Cardiac muscle cell (in vitro differentiated cells and primary cell): ENCODE measurements around the gene C2. TPM values are rescaled to one million over a fixed set of nuclear protein-coding genes. Genes with fewer than 3 reads are reported as not detected.

Experiments
- DNase-seq, 2 donors: peaks; one replicate each; pipeline versions ENCODE4 v3.0.0 to v3.0.0-alpha.2; 2010 to 2017; ENCODE audit warnings: low read depth in 1 of 2, low spot score in 1 of 2
- H3K27ac ChIP-seq: fragments of 200-600 bp; sonication (generic); 2 replicates; pipeline ENCODE4 v1.5.1; 2016
- H3K27me3 ChIP-seq: fragments of 200-600 bp; sonication (generic); 2 replicates; pipeline ENCODE4 v1.6.0; 2016; ENCODE audit warnings: control low read depth
- H3K36me3 ChIP-seq: fragments of 200-600 bp; sonication (generic); 2 replicates; pipeline ENCODE4 v1.5.1; 2016; ENCODE audit warnings: control low read depth
- H3K4me1 ChIP-seq: fragments of 200-600 bp; sonication (generic); 2 replicates; pipeline ENCODE4 v1.8.1; 2017; ENCODE audit warnings: low read depth, mild to moderate bottlenecking, mixed run types
- H3K4me3 ChIP-seq: fragments of 200-600 bp; sonication (generic); 2 replicates; pipeline ENCODE4 v1.5.1; 2016; ENCODE audit warnings: mild to moderate bottlenecking
- H3K9me3 ChIP-seq: fragments of 200-600 bp; sonication (generic); 2 replicates; pipeline ENCODE4 v1.5.1; 2017; ENCODE audit warnings: low read depth, mild to moderate bottlenecking, control low read depth
- polyA plus RNA-seq: library from polyadenylated mRNA; unstranded; fragments of >200 nt; fragmentation: Nextera tagmentation; extraction: Ambion mirVana; gene quantifications from 2 replicates; pipeline ENCODE4 v1.2.1, GENCODE V29; 2016
- total RNA-seq: library from RNA; depleted of rRNA; stranded (reverse); fragments of >200 nt; gene quantifications from 2 replicates; pipeline ENCODE4 v1.2.3, GENCODE V29; 2016
- TF ChIP-seq, protein P1 (sequence below): IDR thresholded peaks from 2 replicates; pipeline ENCODE4 v1.5.1; 2012; ENCODE audit warnings: low read depth, mild to moderate bottlenecking, low read length

C2 gene
- total and polyA plus RNA-seq, 2 experiments from 2014 or later, result 0.48 to 1.9 TPM

DNA sequence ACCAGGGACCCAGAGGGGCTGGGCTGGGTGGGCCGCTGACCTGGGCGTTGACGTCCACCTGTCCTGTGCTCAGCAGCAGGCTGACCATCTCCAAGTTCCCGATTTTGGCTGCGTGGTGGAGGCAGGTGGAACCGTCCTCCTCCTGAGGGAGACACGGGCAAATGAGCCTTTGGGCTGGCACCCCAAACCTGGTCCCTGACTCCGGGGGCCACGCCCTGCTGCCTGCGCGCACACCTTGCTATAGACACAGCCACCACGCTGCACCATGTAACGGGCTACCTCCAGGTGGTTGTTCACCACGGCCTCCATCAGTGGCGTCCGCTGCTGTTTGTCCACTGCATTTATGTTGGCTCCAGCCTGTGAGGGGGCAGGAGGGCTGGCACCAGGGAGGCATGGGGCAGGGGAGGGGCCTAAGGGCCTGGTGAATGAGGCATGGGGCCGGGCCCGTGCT lies 41.0 kb upstream of the C2 start:
- H3K9me3 ChIP-seq, result no peaks in the 10 kb centered on the region
- H3K27me3 ChIP-seq, result no peaks in the 10 kb centered on the region
- no peaks in the 10 kb centered on the region for H3K4me1 ChIP-seq
- peaks cover 76% of the 10 kb centered on the region for H3K36me3 ChIP-seq
- H3K4me3 ChIP-seq, result no peak overlapping the region
- TF ChIP-seq, protein P1, sequence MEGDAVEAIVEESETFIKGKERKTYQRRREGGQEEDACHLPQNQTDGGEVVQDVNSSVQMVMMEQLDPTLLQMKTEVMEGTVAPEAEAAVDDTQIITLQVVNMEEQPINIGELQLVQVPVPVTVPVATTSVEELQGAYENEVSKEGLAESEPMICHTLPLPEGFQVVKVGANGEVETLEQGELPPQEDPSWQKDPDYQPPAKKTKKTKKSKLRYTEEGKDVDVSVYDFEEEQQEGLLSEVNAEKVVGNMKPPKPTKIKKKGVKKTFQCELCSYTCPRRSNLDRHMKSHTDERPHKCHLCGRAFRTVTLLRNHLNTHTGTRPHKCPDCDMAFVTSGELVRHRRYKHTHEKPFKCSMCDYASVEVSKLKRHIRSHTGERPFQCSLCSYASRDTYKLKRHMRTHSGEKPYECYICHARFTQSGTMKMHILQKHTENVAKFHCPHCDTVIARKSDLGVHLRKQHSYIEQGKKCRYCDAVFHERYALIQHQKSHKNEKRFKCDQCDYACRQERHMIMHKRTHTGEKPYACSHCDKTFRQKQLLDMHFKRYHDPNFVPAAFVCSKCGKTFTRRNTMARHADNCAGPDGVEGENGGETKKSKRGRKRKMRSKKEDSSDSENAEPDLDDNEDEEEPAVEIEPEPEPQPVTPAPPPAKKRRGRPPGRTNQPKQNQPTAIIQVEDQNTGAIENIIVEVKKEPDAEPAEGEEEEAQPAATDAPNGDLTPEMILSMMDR, result no peak
- DNase-seq, result no peak
- H3K27ac ChIP-seq, result no peak overlapping the region

DNA sequence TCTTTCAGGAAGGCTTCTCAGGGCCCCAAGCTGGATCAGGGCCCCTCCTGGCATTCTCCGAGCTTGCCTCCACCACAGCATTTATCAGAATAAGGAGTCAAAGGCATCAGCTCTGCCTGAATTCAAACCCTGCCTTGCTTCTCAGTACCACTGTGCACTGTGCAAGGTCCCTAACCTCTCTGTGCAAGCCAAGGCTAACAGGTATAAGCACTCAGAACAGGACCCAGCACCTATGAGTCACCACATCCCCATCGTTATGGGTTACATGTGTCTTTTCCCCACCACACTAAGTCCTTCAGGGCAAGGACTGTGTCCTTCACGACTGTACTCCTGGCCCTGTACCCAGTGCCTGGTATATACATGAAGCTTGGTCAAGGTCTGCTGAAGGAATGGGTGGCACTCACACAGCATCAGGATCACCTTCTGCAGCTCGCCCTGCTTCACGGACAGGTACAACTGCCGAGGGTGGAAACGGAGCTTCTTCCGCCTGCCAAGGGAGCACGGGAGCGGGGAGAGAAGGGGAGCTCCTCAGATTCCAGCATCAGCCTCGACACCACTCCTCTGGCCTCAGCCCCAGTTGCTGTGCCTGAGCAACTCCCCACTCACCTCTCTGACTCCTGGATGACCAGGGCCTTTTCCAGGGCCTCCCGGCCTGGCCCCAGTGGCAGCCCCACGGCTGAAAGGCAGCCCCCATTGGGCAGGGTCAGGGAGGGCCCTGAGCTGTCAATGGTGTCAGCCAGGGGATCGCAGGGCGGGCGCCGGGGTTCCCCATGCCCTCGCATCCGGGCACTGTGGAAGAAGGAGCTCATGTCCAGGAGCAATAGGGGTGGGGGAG lies 40.1 kb upstream of the C2 start:
- Histone ChIP-seq H3K4me3 (no peak overlapping the region), H3K27me3 (no peaks in the 10 kb centered on the region), H3K9me3 (no peaks in the 10 kb centered on the region), H3K36me3 (peaks cover 72% of the 10 kb centered on the region), H3K27ac (no peak overlapping the region), H3K4me1 (no peaks in the 10 kb centered on the region)
- no peak for DNase-seq
- TF ChIP-seq, protein P1, result no peak

DNA sequence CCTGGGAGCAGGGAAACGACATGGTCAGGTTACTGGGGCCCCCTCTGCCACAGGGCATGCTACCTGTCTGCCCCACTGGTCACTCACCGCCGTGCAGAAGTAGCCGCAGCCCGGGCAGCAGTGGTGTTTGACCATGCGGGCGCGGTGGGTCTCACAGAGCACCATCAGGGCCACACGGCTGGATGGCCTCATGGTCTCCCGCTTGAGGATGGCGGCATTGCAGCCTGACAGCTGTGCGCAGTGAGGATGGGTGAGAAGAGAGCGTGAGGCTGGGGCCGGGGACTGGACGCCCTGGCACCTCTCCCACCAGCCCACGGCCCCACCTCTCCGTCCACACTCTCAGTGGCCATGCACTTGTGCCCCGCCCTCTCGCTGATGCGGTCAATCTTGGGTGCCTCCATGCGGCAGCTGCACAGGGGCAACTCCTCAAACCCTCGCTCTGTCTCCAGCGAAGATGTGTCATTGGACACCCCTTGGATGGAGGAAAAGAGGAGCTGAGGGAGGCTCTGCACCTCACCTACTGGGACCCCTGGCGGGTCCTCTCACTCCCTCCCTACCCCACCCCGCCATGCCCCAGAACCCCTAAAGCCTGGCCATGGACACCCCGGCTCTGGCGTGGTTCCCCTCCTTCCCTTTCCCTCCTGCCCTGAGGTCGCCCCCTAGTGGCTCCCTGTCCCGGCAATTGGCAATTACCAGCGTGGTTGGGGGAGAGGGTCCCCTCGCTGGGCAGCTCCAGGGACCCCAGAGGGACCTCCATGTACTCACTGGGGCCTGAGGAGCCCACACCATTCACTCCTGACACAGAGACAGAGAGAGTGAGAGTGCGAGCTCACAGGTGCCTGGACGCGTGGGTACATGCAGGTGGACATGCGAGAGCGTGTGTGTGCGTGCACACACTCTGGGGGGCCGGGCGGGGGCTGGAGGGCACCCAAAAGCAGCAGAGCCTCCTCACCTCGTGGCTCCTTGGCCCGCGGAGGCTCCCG lies 39.0 kb upstream of the C2 start:
- Histone ChIP-seq H3K4me1 (no peaks in the 10 kb centered on the region), H3K27ac (no peak overlapping the region), H3K9me3 (no peaks in the 10 kb centered on the region), H3K27me3 (no peaks in the 10 kb centered on the region), H3K4me3 (no peak overlapping the region), H3K36me3 (peaks cover 72% of the 10 kb centered on the region)
- TF ChIP-seq, protein P1, result peak; percentile 79
- peak in 1 of 2 donors; percentile 26 for DNase-seq

DNA sequence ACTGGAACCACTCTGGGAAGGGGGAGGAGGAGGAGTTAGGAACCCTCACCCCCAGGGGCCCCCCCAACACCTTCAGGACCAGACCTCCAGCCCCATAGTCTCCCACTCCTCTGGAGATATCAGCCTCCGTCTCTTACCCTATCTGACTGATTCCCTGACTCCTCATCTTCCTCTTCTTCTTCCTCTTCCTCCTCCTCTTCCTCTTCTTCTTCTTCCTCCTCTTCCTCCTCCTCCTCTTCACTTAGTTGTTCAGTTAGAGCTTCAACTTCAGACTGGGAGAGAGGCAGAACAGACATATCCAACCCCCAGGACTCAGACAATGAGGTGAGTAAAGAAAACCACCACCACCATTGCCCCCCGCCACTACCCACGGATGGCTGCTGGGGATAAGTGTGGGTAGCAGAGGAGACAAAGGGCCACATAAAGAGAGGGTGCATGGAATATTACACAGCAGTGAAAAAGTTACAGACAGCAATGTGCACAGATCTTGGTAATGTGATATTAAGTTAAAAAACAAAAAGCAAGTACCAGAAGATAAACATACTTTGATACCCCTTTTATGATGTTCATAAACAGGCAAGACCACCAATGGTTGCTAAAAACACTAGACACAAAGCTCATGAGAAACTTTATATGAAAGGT lies 38.1 kb upstream of the C2 start:
- H3K4me1 ChIP-seq, result no peaks in the 10 kb centered on the region
- no peak overlapping the region for H3K4me3 ChIP-seq
- TF ChIP-seq, protein P1, result no peak
- peaks cover 71% of the 10 kb centered on the region for H3K36me3 ChIP-seq
- no peak overlapping the region for H3K27ac ChIP-seq
- no peak for DNase-seq
- no peaks in the 10 kb centered on the region for H3K9me3 ChIP-seq
- no peaks in the 10 kb centered on the region for H3K27me3 ChIP-seq

DNA sequence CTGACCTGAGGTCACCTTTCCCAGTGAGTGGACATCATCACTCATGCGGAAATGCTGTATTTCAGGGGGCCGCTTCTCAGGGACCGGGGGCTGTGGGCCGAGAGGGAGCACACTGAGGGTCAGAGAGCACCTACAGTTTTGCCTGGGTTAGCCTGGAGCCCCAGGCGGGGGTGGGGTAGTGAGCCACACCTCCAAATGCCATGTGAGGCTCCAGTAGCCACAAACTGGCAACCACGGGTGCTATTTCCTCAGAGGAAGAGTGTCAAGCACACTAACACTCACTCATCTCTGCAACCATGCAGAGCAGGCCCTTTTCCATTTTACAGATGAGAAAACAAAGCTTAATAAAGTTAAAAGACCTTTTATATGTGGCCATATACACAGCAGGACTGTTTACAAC lies 34.7 kb upstream of the C2 start:
- Histone ChIP-seq H3K4me1 (peaks cover 5% of the 10 kb centered on the region), H3K27ac (no peak overlapping the region), H3K4me3 (no peak overlapping the region), H3K9me3 (no peaks in the 10 kb centered on the region), H3K36me3 (peaks cover 63% of the 10 kb centered on the region), H3K27me3 (no peaks in the 10 kb centered on the region)
- TF ChIP-seq, protein P1, result no peak
- no peak for DNase-seq
